Endothelial cell of umbilical vein (primary cell): ENCODE measurements around the gene OBP2B. TPM values are rescaled to one million over a fixed set of nuclear protein-coding genes. Genes with fewer than 3 reads are reported as not detected.

Experiments used
- BruUV-seq: library from RNA; stranded (reverse); fragments of 400-500 nt; replicated peaks from 2 replicates; lab custom pipeline; 2021; lab: Mats Ljungman, UMichigan
- CTCF ChIA-PET: fragments of 300-600, 350-600 bp; sonication (Branson Sonifier 250); formaldehyde crosslinking; loops from one replicate; lab custom pipeline; 2021; ENCODE audit warnings: antibody characterized with exemption, inconsistent platforms; lab: Charles Lee
- POLR2A ChIA-PET: fragments of 300-600, 350-600 bp; sonication (Branson Sonifier 250); formaldehyde crosslinking; loops from one replicate; lab custom pipeline; 2021; ENCODE audit warnings: antibody characterized with exemption, inconsistent platforms; lab: Charles Lee
- DNase-seq: peaks from one replicate; pipeline ENCODE4 v3.0.0-alpha.2; 2011; ENCODE audit warnings: low read depth, low spot score
- FAIRE-seq: peaks from 2 replicates; lab custom pipeline; 2011; peaks lifted over from hg19 to GRCh38; lab: Jason Lieb, UNC
- H2AFZ ChIP-seq: 2 replicates; pipeline ENCODE4 v1.6.0; 2012; ENCODE audit warnings: low read depth, low read length, control low read depth, inconsistent platforms
- H3K27ac ChIP-seq: 2 replicates; pipeline ENCODE4 v1.5.1; 2011; ENCODE audit warnings: low read depth, mild to moderate bottlenecking, control low read depth, low read length, moderate library complexity; ENCODE audit not compliant: insufficient read depth
- H3K27me3 ChIP-seq, 2 experiments: 2 replicates each; pipeline versions ENCODE4 v1.6.0 to v1.6.1; 2011; ENCODE audit warnings: low read length in 2 of 2, mixed read lengths in 1 of 2; ENCODE audit not compliant: control insufficient read depth in 2 of 2, insufficient read depth in 2 of 2
- H3K36me3 ChIP-seq, 2 experiments: 2 replicates in 1 of 2; 3 replicates in 1 of 2; pipeline ENCODE4 v1.5.1; 2011; ENCODE audit warnings: low read length in 2 of 2, mild to moderate bottlenecking in 1 of 2, moderate library complexity in 1 of 2; ENCODE audit not compliant: control insufficient read depth in 2 of 2, insufficient read depth in 2 of 2; ENCODE audit errors: extremely low read depth in 1 of 2
- H3K4me1 ChIP-seq: 3 replicates; pipeline ENCODE4 v1.5.1; 2011; ENCODE audit warnings: mild to moderate bottlenecking, low read length; ENCODE audit not compliant: control insufficient read depth, insufficient read depth; ENCODE audit errors: extremely low read depth
- H3K4me2 ChIP-seq: 2 replicates; pipeline ENCODE4 v1.6.1; 2011; ENCODE audit warnings: low read length, control low read depth, mixed read lengths; ENCODE audit not compliant: insufficient read depth
- H3K4me3 ChIP-seq, 3 experiments: fragments of 200-600 bp in 1 of 3; sonication (generic), shearing (Covaris generic) in 1 of 3; replicated peaks in 1 of 3; 2 replicates each; pipeline ENCODE4 v1.5.1; 2011 to 2016; ENCODE audit warnings: control low read depth in 3 of 3, low read length in 3 of 3, mild to moderate bottlenecking in 2 of 3, inconsistent platforms in 1 of 3, low read depth in 1 of 3, moderate library complexity in 1 of 3; ENCODE audit not compliant: insufficient read depth in 1 of 3
- H3K79me2 ChIP-seq: 2 replicates; pipeline ENCODE4 v1.6.0; 2012; ENCODE audit warnings: low read length, inconsistent platforms; ENCODE audit not compliant: control insufficient read depth, insufficient read depth
- H3K9ac ChIP-seq: replicated peaks from 2 replicates; pipeline ENCODE3; 2011; ENCODE audit warnings: low read length, control low read depth; ENCODE audit not compliant: insufficient read depth; ENCODE audit errors: extremely low read depth
- H3K9me1 ChIP-seq: replicated peaks from 3 replicates; pipeline ENCODE4 v1.6.0; 2011; ENCODE audit warnings: mild to moderate bottlenecking, low read length; ENCODE audit not compliant: control insufficient read depth, insufficient read depth; ENCODE audit errors: extremely low read depth
- H3K9me3 ChIP-seq: replicated peaks from 2 replicates; pipeline ENCODE4 v1.5.1; 2012; ENCODE audit warnings: low read length, inconsistent platforms; ENCODE audit not compliant: control insufficient read depth, insufficient read depth
- H4K20me1 ChIP-seq: replicated peaks from 2 replicates; pipeline ENCODE3; 2011; ENCODE audit warnings: mild to moderate bottlenecking, low read length; ENCODE audit not compliant: control insufficient read depth, insufficient read depth; ENCODE audit errors: extremely low read depth
- CTCF ChIP-seq, 2 donors: IDR thresholded peaks; 1 replicate in 1 of 2; 2 replicates in 1 of 2; pipeline ENCODE4 v1.5.1; 2011; ENCODE audit warnings: low read length in 2 of 2, mild to moderate bottlenecking in 2 of 2, moderate library complexity in 2 of 2, control low read depth in 1 of 2, inconsistent platforms in 1 of 2, low read depth in 1 of 2; ENCODE audit not compliant: insufficient read depth in 1 of 2; ENCODE audit errors: extremely low read depth in 1 of 2
- EZH2 ChIP-seq: IDR thresholded peaks from 2 replicates; pipeline ENCODE4 v1.6.1; 2012; ENCODE audit warnings: borderline replicate concordance, low read depth, mild to moderate bottlenecking, moderate library complexity, low read length, inconsistent platforms; ENCODE audit not compliant: severe bottlenecking
- FOS ChIP-seq: IDR thresholded peaks from 2 replicates; pipeline ENCODE4 v1.6.1; 2011; ENCODE audit warnings: mild to moderate bottlenecking, low read length, moderate library complexity, borderline replicate concordance; ENCODE audit not compliant: insufficient read depth
- GATA2 ChIP-seq: IDR thresholded peaks from 2 replicates; pipeline ENCODE4 v1.7.0; 2011; ENCODE audit warnings: low read depth, mild to moderate bottlenecking, moderate library complexity, mixed read lengths, low read length; ENCODE audit not compliant: insufficient read length, insufficient read depth
- JUN ChIP-seq: IDR thresholded peaks from 2 replicates; pipeline ENCODE4 v1.6.1; 2011; ENCODE audit warnings: borderline replicate concordance, low read depth; ENCODE audit not compliant: insufficient read length, insufficient read depth
- MAX ChIP-seq: IDR thresholded peaks from 2 replicates; pipeline ENCODE4 v1.6.1; 2011; ENCODE audit not compliant: insufficient read depth, insufficient read length
- MYC ChIP-seq: IDR thresholded peaks from one replicate; pipeline ENCODE4 v1.6.1; 2011; ENCODE audit warnings: mild to moderate bottlenecking, low read depth, low read length
- POLR2A ChIP-seq: IDR thresholded peaks from 2 replicates; pipeline ENCODE4 v1.6.1; 2012; ENCODE audit warnings: low read depth, mild to moderate bottlenecking, control low read depth, low read length
- POLR2AphosphoS5 ChIP-seq: IDR thresholded peaks from 2 replicates; pipeline ENCODE4 v1.6.1; 2012; ENCODE audit warnings: low read depth, mild to moderate bottlenecking, control low read depth, low read length, moderate library complexity; ENCODE audit not compliant: insufficient read depth
- dilution Hi-C: fragments of 300-500 bp; cut with MboI; formaldehyde crosslinking; loops from one replicate; pipeline ENCODE4 v1.15.0; 2019; ENCODE audit warnings: low sequenced_read_pairs; ENCODE audit not compliant: extremely low pct_ligation_motif_present
- intact Hi-C: fragments of 100-400 bp; cut with micrococcal nuclease; formaldehyde crosslinking; loops from one replicate; pipeline ENCODE4 v1.10.0; 2022
- polyA plus RNA-seq, 4 experiments: library from polyadenylated mRNA; depleted of rRNA in 3 of 4; stranded (reverse) in 3 of 4; unstranded in 1 of 4; fragments of >200 nt; gene quantifications; 2 replicates each; pipeline versions ENCODE4 v1.2.1 to v1.2.3, GENCODE V29; 2011 to 2012; ENCODE audit warnings: missing spikeins in 1 of 4
- total RNA-seq: library from RNA; stranded (reverse); gene quantifications from 2 replicates; pipeline ENCODE4 v1.2.3, GENCODE V29; 2021

OBP2B gene
- total and polyA plus RNA-seq, 2 donors (not counting 3 experiments of a cell fraction or from before 2014, with no cell fraction given), result not detected

- CTCF ChIA-PET, result no interaction called here
These were observed 16.3 kb upstream of the OBP2B start for GRCh38 chr9:133225171-133226011.

More at GRCh38 chr9:133225171-133226011, 16.3 kb upstream of the OBP2B start:
- Histone ChIP-seq H3K79me2 (no peaks in the 10 kb centered on the region), H3K9me1 (no peaks in the 10 kb centered on the region), H4K20me1 (no peaks in the 10 kb centered on the region), H3K4me1 (no peaks in the 10 kb centered on the region), H3K9me3 (no peaks in the 10 kb centered on the region), H2AFZ (no peak overlapping the region), H3K27ac (no peak overlapping the region), H3K4me3 (no peak overlapping the region), H3K9ac (no peak overlapping the region), H3K36me3 (no peaks in the 10 kb centered on the region), H3K4me2 (no peak overlapping the region), H3K27me3 (peaks cover under 1 to 4% of the 10 kb centered on the region in 2 experiments)
- POLR2A ChIA-PET, result no interaction called here
- TF ChIP-seq MYC (no peak), MAX (no peak), EZH2 (no peak), FOS (no peak), POLR2A (no peak), CTCF (IDR thresholded peaks at IDR 0.05; ENCODE audit: extremely low read depth in 1 of 2, insufficient read depth in 1 of 2, low read depth in 1 of 2, low read length in 2 of 2) (no peak), GATA2 (no peak), JUN (no peak), POLR2AphosphoS5 (no peak)
- intact Hi-C loops, result no loop called here
- DNase-seq, result no peak
- no TSS peak for BruUV-seq
- dilution Hi-C loops, result no loop called here
- no peak for FAIRE-seq
